HG02642 (cell line): ENCODE data around the gene SMTNL1.
A peak's percentile ranks its signal among the peaks of the same experiment; 100 is the strongest.

Experiments
- ATAC-seq: cut with Tn5 transposase; IDR thresholded peaks from one replicate; pipeline ENCODE4 v1.9.1; 2021; ENCODE audit warnings: mild to moderate bottlenecking; ENCODE audit not compliant: unreplicated experiment, poor library complexity

Gene SMTNL1

DNA sequence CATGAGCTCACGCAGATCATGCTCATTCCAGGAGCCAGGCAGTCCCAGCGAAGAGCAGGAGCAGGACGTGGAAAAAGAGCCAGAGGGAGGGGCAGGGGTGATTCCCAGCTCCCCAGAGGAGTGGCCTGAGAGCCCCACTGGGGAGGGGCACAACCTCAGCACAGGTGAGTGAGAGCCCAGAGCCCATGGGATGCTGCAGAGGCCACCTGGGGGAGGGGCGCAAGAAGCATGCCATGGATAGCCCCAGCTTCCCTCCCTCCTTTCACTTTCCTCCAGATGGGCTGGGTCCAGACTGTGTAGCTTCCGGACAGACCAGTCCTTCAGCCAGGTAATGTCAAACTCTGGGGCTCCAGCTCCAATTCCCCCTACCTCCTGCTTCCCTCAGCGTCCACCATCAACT is 6.2 kb downstream of the SMTNL1 start:
- no peak for ATAC-seq

DNA sequence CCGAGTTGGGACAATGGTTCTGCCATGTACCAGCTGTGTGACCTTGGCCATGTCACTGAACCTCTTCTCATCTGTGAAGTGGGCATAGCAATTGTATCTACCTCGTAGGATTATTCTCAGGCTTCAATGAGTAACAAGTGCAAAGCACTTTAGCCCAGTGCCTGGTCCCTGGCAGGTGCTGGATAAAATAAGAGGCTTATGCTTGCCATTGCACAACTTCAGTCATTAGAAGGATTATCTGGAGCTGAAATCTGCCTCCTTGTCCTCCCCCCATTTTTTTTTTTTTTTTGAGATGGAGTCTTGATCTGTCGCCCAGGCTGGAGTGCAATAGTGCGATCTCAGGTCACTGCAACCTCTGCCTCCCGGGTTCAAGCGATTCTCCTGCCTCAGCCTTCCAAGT is 7.2 kb downstream of the SMTNL1 start:
- ATAC-seq = no peak

DNA sequence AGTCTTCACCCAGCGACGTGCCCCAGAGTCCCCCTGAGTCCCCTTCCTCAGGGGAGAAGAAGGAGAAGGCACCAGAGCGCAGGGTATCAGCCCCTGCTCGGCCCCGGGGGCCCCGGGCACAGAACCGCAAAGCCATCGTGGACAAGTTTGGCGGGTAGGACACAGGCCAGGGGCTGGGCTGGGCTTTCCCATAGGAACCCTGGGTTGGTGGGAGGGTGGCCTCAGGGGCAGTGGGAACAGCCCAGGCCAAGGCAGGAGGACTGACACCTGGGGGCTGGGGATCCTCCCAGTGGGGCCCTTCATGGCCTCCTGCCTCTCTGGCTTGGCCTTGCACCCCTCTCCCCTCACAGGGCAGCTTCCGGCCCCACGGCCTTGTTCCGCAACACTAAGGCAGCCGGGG is 8.5 kb downstream of the SMTNL1 start:
- no peak for ATAC-seq

- ATAC-seq = no peak
These were observed 9.1 kb downstream of the SMTNL1 start for GRCh38 chr11:57546451-57546850.

DNA sequence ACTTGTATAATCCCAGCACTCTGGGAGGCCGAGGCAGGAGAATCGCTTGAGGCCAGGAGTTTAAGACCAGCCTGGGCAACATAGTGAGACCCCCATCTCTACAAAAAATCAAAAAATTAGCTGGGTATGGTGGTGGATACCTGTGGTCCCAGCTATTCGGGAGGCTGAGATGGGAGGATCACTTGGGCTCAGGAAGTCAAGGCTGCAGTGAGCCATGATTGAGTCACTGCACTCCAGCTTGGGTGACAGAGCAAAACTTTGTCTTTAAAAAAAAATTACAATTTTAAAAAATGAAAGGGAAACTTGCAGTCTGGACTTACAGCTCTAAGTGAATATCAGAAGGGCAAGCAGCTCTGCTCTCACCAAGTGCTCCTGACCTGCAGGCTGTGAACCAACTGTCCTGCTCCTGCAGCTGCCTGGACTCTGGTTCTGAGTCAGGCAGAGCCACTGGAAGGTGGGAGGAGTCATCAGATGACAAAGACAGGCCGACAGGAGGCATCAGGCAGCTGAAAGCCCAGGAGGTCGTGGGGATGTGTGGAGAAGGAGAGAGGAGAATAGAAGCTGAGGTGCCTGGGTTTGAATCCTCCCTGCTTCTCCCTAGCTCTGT is 9.6 kb downstream of the SMTNL1 start:
- ATAC-seq = peak; percentile 66

DNA sequence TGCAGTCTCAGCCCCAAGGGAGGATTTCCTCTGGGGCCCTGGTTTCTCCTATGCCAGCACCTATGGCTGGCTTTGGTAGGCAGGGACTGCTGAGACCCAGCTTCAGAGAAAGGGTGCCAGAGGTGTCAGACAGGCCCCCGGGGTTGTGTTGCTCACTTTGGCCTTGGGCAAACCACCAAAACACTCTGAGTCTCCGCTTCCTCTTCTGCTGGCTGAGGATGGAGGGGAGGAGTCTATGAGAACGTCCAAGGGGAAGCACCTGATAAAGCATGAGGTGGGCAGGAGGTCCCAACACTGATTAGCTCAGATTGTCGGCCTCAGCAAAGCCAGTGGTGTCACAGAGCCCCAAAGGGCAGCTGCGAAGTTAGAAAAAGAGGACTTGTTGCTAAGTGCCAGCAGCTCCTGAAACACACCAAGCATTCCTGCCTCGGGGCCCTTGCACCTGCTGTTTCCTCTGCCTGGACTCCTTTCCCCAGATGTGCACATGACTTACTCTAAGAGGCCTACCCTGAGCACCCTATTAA is 10.5 kb downstream of the SMTNL1 start:
- peak; percentile 83 for ATAC-seq

- no peak for ATAC-seq
These were observed 12.6 kb downstream of the SMTNL1 start for GRCh38 chr11:57549983-57550382.

DNA sequence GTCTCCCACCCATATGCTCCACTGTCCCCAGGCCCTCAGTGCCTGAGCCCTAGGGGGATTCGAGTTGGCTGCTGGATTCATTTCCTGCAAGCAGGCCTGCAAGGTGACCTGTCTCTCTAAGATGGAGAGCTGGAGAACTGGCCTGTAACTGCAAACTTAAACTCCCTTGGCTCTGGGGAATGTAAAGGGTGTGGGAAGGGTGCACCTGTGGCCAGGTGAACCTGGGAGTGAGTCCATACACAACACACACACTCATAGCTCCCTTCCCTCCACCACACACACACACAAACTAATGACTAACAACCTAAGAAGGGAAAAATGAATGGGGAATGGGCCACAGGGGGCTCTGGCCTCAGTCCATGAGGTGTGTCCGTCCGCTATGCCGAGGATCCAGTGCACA is 14.5 kb downstream of the SMTNL1 start:
- ATAC-seq = no peak

DNA sequence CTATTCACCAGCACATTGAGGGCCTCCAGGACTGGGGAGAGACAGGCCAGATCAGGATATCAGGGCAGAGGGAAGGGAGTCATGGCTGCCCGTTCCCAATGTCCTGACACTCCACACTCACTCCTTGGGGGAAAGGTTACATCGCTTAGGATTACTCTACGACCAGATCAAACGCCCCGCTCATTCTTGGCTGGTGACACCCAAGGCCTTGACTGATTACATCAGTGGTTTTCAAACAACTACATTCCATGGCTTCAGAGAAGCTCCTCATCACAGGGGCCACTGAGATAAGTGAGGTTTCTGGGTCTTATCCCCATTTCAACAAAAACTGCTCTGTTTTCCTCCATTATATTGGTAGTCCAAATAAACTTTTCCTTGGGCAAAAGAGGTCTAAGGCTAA is 15.1 kb downstream of the SMTNL1 start:
- no peak for ATAC-seq

DNA sequence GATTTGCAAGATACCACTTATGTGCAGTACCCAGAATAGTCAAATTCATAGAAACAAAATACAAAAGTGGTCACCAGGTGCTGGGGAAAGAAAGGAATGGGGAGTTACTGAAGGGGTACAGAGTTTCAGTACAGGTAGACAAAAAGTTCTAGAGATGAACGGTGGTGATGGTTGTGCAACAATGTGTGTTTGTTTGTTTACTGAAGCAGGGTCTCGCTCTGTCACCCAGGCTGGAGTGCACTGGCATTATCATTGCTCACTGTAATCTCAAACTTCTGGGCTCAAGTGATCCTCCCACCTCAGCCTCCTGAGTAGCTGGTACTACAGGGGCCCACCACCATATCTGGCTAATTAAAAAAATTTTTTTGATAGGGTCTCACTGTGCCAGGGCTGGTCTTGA is 18.0 kb downstream of the SMTNL1 start:
- no peak for ATAC-seq

DNA sequence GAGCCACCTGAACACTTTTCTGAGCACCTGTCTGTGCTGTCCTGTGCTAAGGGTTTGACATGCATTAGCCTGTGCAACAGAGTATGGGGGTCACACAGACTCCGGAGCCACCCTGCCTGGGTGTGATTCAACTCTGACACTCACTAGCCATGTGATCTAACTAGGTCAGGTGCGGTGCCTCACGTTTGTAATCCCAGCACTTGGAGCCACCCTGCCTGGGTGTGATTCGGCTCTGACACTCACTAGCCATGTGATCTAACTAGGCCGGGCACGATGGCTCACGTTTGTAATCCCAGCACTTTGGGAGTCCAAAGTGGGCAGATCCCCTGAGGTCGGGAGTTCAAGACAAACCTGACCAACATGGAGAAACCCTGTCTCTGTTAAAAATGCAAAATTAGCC is 18.6 kb downstream of the SMTNL1 start:
- ATAC-seq = no peak

- no peak for ATAC-seq
These were observed 22.8 kb downstream of the SMTNL1 start for GRCh38 chr11:57560146-57560545.

GRCh38 chr11:57562596-57562995 is 25.2 kb downstream of the SMTNL1 start:
- ATAC-seq = no peak

- peak; percentile 63 for ATAC-seq
These were observed 28.9 kb downstream of the SMTNL1 start for GRCh38 chr11:57566005-57566904.

- peak; percentile 3 for ATAC-seq
These were observed 29.6 kb downstream of the SMTNL1 start for GRCh38 chr11:57566905-57567514.

DNA sequence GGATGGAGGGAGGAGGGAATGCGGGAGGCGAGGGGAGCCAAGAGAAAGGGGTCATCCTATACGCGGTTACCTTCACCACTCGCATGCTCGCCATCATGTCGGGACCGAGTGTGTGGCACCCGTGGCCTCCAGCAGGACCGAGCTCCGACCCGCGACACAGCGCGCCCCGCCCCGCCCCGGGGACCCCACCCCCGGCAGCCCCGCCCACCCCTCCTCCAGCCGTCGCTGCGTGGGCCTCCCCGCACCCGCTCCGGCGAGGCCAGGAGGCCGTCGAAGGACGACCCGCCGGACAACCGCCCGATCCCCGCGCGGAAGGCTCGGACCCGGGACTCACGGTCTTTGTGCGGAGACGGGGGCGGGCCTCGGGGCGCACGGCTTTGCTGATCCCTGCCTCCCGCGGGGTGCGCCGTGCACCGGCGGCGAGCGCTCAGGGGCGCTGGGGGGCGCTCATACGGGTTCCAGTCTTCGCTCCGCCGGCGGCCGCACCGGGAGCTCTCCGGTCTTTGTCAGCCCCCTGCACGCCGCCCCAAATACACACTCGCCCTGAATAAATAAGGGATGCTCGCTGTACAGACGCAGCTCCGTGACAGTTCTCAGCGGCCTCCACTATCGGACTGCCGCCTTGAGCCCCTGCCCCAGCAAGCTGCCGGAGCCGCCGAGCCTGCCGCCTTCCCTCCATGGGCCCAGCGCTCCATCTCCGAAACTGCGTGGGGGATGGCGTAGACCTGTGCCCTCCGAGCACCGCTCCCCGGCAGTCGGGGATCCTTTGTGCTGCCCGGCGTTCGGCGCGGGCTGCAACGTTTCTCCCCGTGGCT is 30.3 kb downstream of the SMTNL1 start, which contains the start of gene UBE2L6:
TSS of gene UBE2L6 (minus strand) at position 158 of the 815 bp plus-strand sequence. CDS start at position 97, 61 bp downstream.
- ATAC-seq = peak; percentile 77

DNA sequence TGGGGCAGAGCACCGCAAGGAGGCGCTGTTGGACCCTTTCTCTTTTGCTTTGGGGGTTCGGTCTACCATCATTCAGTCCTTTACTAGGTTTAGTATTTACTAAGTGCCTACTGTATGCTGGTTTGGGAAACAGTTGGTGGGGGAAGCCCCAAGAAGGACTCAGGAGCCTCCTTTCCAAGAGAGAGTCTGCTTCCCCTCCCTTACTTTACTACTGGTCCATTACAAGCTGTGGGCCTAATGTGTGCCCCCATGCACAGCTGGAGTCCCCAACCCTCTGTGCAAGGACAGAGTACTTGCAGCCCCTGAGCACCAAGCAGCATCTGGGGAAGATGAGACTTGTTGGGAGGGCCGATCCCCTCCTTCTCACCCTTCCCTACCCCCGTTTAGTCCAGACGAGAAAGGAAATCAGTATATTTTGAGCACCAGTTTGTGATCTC is 31.0 kb downstream of the SMTNL1 start:
- no peak for ATAC-seq

DNA sequence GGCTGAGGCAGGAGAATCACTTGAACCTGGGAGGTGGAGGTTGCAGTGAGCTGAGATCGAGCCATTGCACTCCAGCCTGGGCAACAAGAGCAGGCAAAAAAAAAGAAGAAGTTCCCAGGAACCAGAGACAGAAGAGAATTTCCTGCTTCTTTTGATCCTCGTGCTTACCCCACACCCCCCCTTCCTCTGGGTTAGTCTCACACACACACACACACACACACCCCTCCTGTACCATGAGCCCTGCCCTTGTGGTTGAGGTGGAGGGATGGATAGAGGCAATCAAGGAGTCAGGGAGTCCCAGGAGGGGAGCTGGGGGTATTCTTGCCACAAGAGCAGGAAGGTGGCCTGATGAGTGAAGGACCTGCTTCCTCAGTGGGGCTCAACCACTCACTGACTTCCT is 34.2 kb downstream of the SMTNL1 start:
- ATAC-seq = no peak

- no peak for ATAC-seq
These were observed 36.7 kb downstream of the SMTNL1 start for GRCh38 chr11:57574061-57574460.

DNA sequence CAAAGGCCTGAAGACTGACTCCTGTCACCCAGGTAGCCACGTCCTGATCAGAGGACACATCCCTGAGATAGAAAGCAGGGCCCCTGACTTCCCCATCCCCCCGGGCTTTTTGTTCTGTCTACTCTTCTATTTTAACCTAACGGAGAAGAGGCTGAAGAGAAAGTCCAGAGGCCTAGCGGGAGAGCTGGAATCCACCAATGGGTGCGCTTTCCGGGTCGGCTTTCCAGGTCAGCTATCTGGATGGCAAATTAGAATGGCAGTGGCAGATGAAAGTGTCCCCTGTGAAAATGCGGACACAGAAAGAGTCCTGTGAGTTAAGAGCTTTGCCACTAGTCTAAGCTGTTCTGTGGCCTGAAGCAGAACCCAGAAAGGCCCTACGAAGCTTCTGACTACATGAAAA is 46.9 kb downstream of the SMTNL1 start:
- ATAC-seq = no peak
